K562 (cell line): Measurements from ENCODE around the gene TRABD2B.

Experiments
- CBFA2T3 ChIP-seq: fragments of 450-650 bp; IDR thresholded peaks from 2 replicates; pipeline ENCODE4 v1.6.1; 2017
- CEBPB ChIP-seq: fragments of 450-650 bp; IDR thresholded peaks from 2 replicates; pipeline ENCODE4 v1.6.1; 2016; ENCODE audit warnings: missing genetic modification characterization, missing compliant biosample characterization
- TF ChIP-seq, protein P1 (sequence below): sonication (generic); formaldehyde crosslinking; IDR thresholded peaks from 2 replicates; pipeline ENCODE4 v1.5.0; 2020; ENCODE audit warnings: missing genetic modification reagents

DNA sequence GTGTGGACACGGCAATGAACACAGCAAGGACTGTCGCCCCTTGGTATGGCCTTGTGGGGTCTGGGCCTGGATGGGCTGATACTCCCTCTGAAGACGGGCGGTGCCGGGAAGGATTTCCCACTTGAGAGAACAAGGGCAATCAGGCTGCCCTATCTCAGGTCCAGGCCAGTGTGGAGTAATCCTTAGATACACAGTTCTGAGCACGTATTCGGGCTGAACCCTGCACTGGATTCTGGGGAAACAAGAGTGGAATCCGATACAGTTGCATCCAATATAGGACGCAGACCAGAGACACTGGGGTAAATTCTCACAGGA lies 177.7 kb downstream of the TRABD2B start:
- TF ChIP-seq CBFA2T3 (no peak), CEBPB (tag) (no peak)
- TF ChIP-seq, protein P1, sequence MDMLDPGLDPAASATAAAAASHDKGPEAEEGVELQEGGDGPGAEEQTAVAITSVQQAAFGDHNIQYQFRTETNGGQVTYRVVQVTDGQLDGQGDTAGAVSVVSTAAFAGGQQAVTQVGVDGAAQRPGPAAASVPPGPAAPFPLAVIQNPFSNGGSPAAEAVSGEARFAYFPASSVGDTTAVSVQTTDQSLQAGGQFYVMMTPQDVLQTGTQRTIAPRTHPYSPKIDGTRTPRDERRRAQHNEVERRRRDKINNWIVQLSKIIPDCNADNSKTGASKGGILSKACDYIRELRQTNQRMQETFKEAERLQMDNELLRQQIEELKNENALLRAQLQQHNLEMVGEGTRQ (CRISPR knock-in tag) = no peak
